HG03558 (cell line): ENCODE measurements around the gene KSR1.

Experiments
- ATAC-seq: cut with Tn5 transposase; IDR thresholded peaks from one replicate; pipeline ENCODE4 v1.9.1; 2021; ENCODE audit warnings: moderate number of reproducible peaks; ENCODE audit not compliant: unreplicated experiment; ENCODE audit errors: extremely low read depth

Gene KSR1

GRCh38 chr17:27597783-27598320, 141.6 kb downstream of the KSR1 start:
- ATAC-seq: no peak

GRCh38 chr17:27598337-27599050, 142.2 kb downstream of the KSR1 start:
- no peak for ATAC-seq

- ATAC-seq: no peak
These were observed 144.2 kb downstream of the KSR1 start for GRCh38 chr17:27600471-27600870.

- ATAC-seq: no peak
These were observed 145.1 kb downstream of the KSR1 start for GRCh38 chr17:27601069-27601974.

GRCh38 chr17:27601975-27602302, 145.7 kb downstream of the KSR1 start:
- no peak for ATAC-seq

- no peak for ATAC-seq
These were observed 146.6 kb downstream of the KSR1 start for GRCh38 chr17:27602721-27603420.

- no peak for ATAC-seq
These were observed 147.1 kb downstream of the KSR1 start for GRCh38 chr17:27603421-27603770.

GRCh38 chr17:27603880-27604794, 147.9 kb downstream of the KSR1 start:
- ATAC-seq: no peak

GRCh38 chr17:27605409-27605808, 149.2 kb downstream of the KSR1 start:
- no peak for ATAC-seq

- ATAC-seq: no peak
These were observed 151.4 kb downstream of the KSR1 start for GRCh38 chr17:27607521-27608091.

- ATAC-seq: no peak
These were observed 152.3 kb downstream of the KSR1 start for GRCh38 chr17:27608328-27609230.

- no peak for ATAC-seq
These were observed 153.5 kb downstream of the KSR1 start for GRCh38 chr17:27609611-27610303.

GRCh38 chr17:27610304-27610677, 154.0 kb downstream of the KSR1 start:
- no peak for ATAC-seq

GRCh38 chr17:27612160-27612770, 156.0 kb downstream of the KSR1 start:
- no peak for ATAC-seq

GRCh38 chr17:27613433-27613832, 157.2 kb downstream of the KSR1 start:
- no peak for ATAC-seq

GRCh38 chr17:27615121-27615520, 158.9 kb downstream of the KSR1 start:
- ATAC-seq: no peak

- ATAC-seq: no peak
These were observed 160.2 kb downstream of the KSR1 start for GRCh38 chr17:27616414-27616813.

- no peak for ATAC-seq
These were observed 162.2 kb downstream of the KSR1 start for GRCh38 chr17:27618417-27618816.
